Measurements from ENCODE around the gene ANAPC10. TPM values are rescaled to one million over a fixed set of nuclear protein-coding genes. Genes with fewer than 3 reads are reported as not detected.

Gene ANAPC10
- total and polyA plus RNA-seq, 2 of the 4 experiments (the other 2 are of a cell fraction): 17.1 to 22.4 TPM

DNA sequence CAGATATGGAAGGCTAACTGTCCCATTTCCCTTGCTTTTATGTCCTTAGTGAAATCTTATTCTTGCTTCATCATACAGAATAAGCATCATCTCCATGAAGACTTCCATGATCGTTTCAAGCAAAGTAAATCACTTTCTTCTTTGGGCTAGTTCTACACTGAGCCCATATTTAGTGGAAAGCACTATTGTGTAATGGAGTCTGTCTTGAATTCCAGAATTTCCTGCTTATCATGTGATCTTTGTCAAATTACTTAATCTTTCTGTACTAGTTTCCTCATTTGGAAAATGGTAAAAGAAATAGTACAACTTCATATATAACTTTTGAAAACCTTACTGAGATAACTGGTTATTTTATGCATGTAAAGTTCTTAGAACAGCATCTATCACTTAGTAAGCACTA lies 7.6 kb downstream of the ANAPC10 start:
- Histone ChIP-seq H3K27ac (ENCODE audit: insufficient read depth, low read length) (no peak overlapping the region), H3K56ac (ENCODE audit: extremely low read depth, insufficient read depth, low read length) (no peak overlapping the region), H3K4me3 (ENCODE audit: insufficient read depth, low read depth, low read length) (no peak overlapping the region), H3K79me1 (ENCODE audit: low read depth in 1 of 2, low read length in 2 of 2) (peaks cover 28 to 30% of the 10 kb centered on the region in 2 experiments), H3K4me2 (ENCODE audit: low read depth, low read length) (no peak overlapping the region), H3K18ac (ENCODE audit: low read depth, low read length) (no peak overlapping the region), H3K4me1 (ENCODE audit: control insufficient read depth, insufficient read depth, low read length) (no peaks in the 10 kb centered on the region), H3K9me3 (ENCODE audit: control insufficient read depth, insufficient read depth, low read length) (peaks cover 2% of the 10 kb centered on the region; the same call in 1 of the 2 replicates), H2BK5ac (ENCODE audit: low read depth, low read length, poor library complexity, severe bottlenecking) (no peak overlapping the region), H3K9me1 (ENCODE audit: insufficient read depth, low read length) (peaks cover 5% of the 10 kb centered on the region; the same call in 1 of the 2 replicates), H4K20me1 (ENCODE audit: insufficient read depth, low read length) (no peaks in the 10 kb centered on the region), H4K5ac (ENCODE audit: low read depth, low read length) (no peak overlapping the region), H2AFZ (replicated peaks; ENCODE audit: low read length, poor library complexity) (no peak overlapping the region), H3K27me3 (ENCODE audit: control insufficient read depth, insufficient read depth, low read length) (no peaks in the 10 kb centered on the region), H3K36me3 (ENCODE audit: control insufficient read depth, insufficient read depth, low read length) (peaks cover 14% of the 10 kb centered on the region), H4K91ac (ENCODE audit: insufficient read depth, low read depth, low read length) (no peak overlapping the region), H2BK15ac (ENCODE audit: low read depth, low read length) (no peak overlapping the region), H3K4ac (ENCODE audit: low read depth, low read length) (no peak overlapping the region), H2BK20ac (ENCODE audit: low read depth, low read length) (no peak overlapping the region), H4K8ac (ENCODE audit: low read depth in 2 of 2, low read length in 2 of 2) (no peak overlapping the region), H2BK120ac (ENCODE audit: low read depth, low read length) (no peak overlapping the region), H2AK9ac (replicated peaks; ENCODE audit: low read depth, low read length, poor library complexity) (no peak overlapping the region), H3K9ac (ENCODE audit: low read depth, low read length) (no peak overlapping the region), H3K23ac (ENCODE audit: low read depth, low read length) (no peak overlapping the region), H3K14ac (replicated peaks; ENCODE audit: low read depth, low read length) (no peak overlapping the region), H2AK5ac (ENCODE audit: low read depth, low read length) (no peak overlapping the region)
- intact Hi-C loops (cut with micrococcal nuclease): loop anchor here (10.0 kb wide), 2 partner anchors 394 to 446 kb away; partner anchors contain the start of genes HHIP and SMAD1
- no TSS peak for BruUV-seq (replicated peaks)
- ChIA-PET POLR2A (ENCODE audit: unreplicated experiment) (no interaction called here), CTCF (no interaction called here)
- no CpG with 5 or more reads among the region's 1 CpG for WGBS, 2 experiments (ENCODE audit: extremely low coverage in 2 of 2, insufficient read length in 1 of 2)
- in situ Hi-C loops (cut with MboI; ENCODE audit: low sequenced_read_pairs): no loop called here
- dilution Hi-C loops (cut with HindIII; ENCODE audit: low sequenced_read_pairs, unreplicated experiment): no loop called here
- DNase-seq (no peak), ATAC-seq (ENCODE audit: low read depth) (no peak)
- no peak for TF ChIP-seq FOS (IDR thresholded peaks at IDR 0.05; ENCODE audit: low read depth, low read length)
- peak; percentile 42; the same call in 1 of the 2 replicates for TF ChIP-seq CEBPB (IDR thresholded peaks at IDR 0.05; ENCODE audit: low read depth, low read length)

Data from IMR-90 (cell line).